A549 (cell line): ENCODE results near the gene RGS10. TPM values are rescaled to one million over a fixed set of nuclear protein-coding genes. Genes with fewer than 3 reads are reported as not detected.

Experiments
- ATAC-seq, 2 experiments: fragments of 200-7000 bp in 1 of 2; fragments of >200 bp in 1 of 2; cut with Nextera tagmentation in 1 of 2; cut with Tn5 transposase in 1 of 2; 3 replicates each; pipeline versions ENCODE4 v1.8.0 to v1.9.1; 2018 to 2020; ENCODE audit warnings: mild to moderate bottlenecking in 1 of 2, moderate library complexity in 1 of 2
- CTCF ChIA-PET: fragments of 300-600 bp; sonication (Branson Sonifier 250); formaldehyde crosslinking; extraction: SDS; loops from one replicate; lab custom pipeline; 2021; ENCODE audit warnings: antibody characterized with exemption, inconsistent platforms; lab: Yijun Ruan, JAX
- POLR2A ChIA-PET: fragments of 350-600 bp; formaldehyde crosslinking; extraction: SDS; loops from one replicate; lab custom pipeline; 2021; ENCODE audit warnings: antibody characterized with exemption, inconsistent platforms; lab: Yijun Ruan, JAX
- DNase-seq, 2 experiments: peaks; one replicate each; pipeline versions ENCODE4 v3.0.0 to v3.0.0-alpha.2; 2011 to 2016; ENCODE audit warnings: low read depth in 1 of 2, low spot score in 1 of 2
- FAIRE-seq: peaks from 2 replicates; lab custom pipeline; 2011; peaks lifted over from hg19 to GRCh38; lab: Jason Lieb, UNC
- H3K27ac ChIP-seq, 2 experiments: fragments of >200 bp; sonication (Bioruptor Twin); formaldehyde crosslinking; 3 replicates each; pipeline ENCODE4 v1.5.1; 2016 to 2017
- H3K4me1 ChIP-seq: fragments of >200 bp; sonication (Bioruptor Twin); formaldehyde crosslinking; 3 replicates; pipeline ENCODE4 v1.6.1; 2016
- H3K4me2 ChIP-seq: fragments of >200 bp; sonication (Bioruptor Twin); formaldehyde crosslinking; 3 replicates; pipeline ENCODE4 v1.6.1; 2016
- H3K4me3 ChIP-seq: fragments of >200 bp; sonication (Bioruptor Twin); formaldehyde crosslinking; 3 replicates; pipeline ENCODE4 v1.5.1; 2016
- H3K9me3 ChIP-seq: fragments of >200 bp; sonication (Bioruptor Twin); formaldehyde crosslinking; 3 replicates; pipeline ENCODE4 v1.6.1; 2016
- CEBPB ChIP-seq, 2 experiments: fragments of >200 bp in 1 of 2; sonication (Bioruptor Twin) in 1 of 2; formaldehyde crosslinking in 1 of 2; IDR thresholded peaks; 2 replicates each; pipeline ENCODE4 v1.6.1; 2012 to 2016
- CHD4 ChIP-seq: fragments of 200-600 bp; sonication (generic); IDR thresholded peaks from 2 replicates; pipeline ENCODE4 v1.6.1; 2016; ENCODE audit warnings: antibody characterized with exemption, mild to moderate bottlenecking, borderline replicate concordance
- EHF ChIP-seq: fragments of 250-450 bp; sonication (Bioruptor Pico); IDR thresholded peaks from 2 replicates; pipeline ENCODE4 v1.5.0; 2020; ENCODE audit warnings: mild to moderate bottlenecking
- FOXS1 ChIP-seq: fragments of 250-450 bp; sonication (Bioruptor Pico); IDR thresholded peaks from 2 replicates; pipeline ENCODE4 v1.5.0; 2020; ENCODE audit warnings: mild to moderate bottlenecking, moderate library complexity
- HDAC2 ChIP-seq: fragments of 200-600 bp; sonication (generic); IDR thresholded peaks from 2 replicates; pipeline ENCODE4 v1.6.1; 2016
- HOXA7 ChIP-seq: fragments of 250-450 bp; sonication (Bioruptor Pico); IDR thresholded peaks from 2 replicates; pipeline ENCODE4 v1.5.0; 2020; ENCODE audit warnings: mild to moderate bottlenecking, moderate library complexity
- HOXB13 ChIP-seq: fragments of 250-450 bp; sonication (Bioruptor Pico); IDR thresholded peaks from 2 replicates; pipeline ENCODE4 v1.5.0; 2020; ENCODE audit warnings: low read depth, mild to moderate bottlenecking, moderate library complexity
- JUN ChIP-seq, 2 experiments: fragments of >200 bp; sonication (Bioruptor Twin); formaldehyde crosslinking; IDR thresholded peaks; 2 replicates in 1 of 2; 3 replicates in 1 of 2; pipeline ENCODE4 v1.6.1; 2016 to 2017
- JUNB ChIP-seq: fragments of >200 bp; sonication (Bioruptor Twin); formaldehyde crosslinking; IDR thresholded peaks from 2 replicates; pipeline ENCODE4 v1.6.1; 2016
- KDM1A ChIP-seq: fragments of 200-600 bp; sonication (generic); IDR thresholded peaks from 2 replicates; pipeline ENCODE4 v1.6.1; 2016; ENCODE audit warnings: low read depth, mild to moderate bottlenecking
- MYC ChIP-seq: IDR thresholded peaks from 2 replicates; pipeline ENCODE4 v1.6.1; 2012; ENCODE audit warnings: mild to moderate bottlenecking, inconsistent platforms, low read length, improper control_type of control experiment, borderline replicate concordance
- NFE2L2 ChIP-seq: fragments of 150-350 bp; conservative IDR thresholded peaks from 2 replicates; pipeline ENCODE4 v1.6.1; 2014; ENCODE audit warnings: low read length
- TFCP2L1 ChIP-seq: fragments of 250-450 bp; sonication (Bioruptor Pico); IDR thresholded peaks from 2 replicates; pipeline ENCODE4 v1.5.0; 2021; ENCODE audit warnings: mild to moderate bottlenecking
- TP53 ChIP-seq: fragments of 250-450 bp; sonication (Bioruptor Pico); IDR thresholded peaks from 2 replicates; pipeline ENCODE4 v1.5.0; 2021; ENCODE audit warnings: mild to moderate bottlenecking, moderate library complexity
- ZFP36 ChIP-seq: fragments of 450-650 bp; IDR thresholded peaks from 2 replicates; pipeline ENCODE4 v1.6.1; 2014; ENCODE audit warnings: borderline replicate concordance; ENCODE audit not compliant: partially characterized antibody
- ZNF302 ChIP-seq: fragments of 250-450 bp; sonication (Bioruptor Pico); IDR thresholded peaks from 2 replicates; pipeline ENCODE4 v1.9.0; 2021; ENCODE audit warnings: inconsistent platforms, mild to moderate bottlenecking, moderate library complexity
- WGBS: methylation state at CpG from one replicate; pipeline ENCODE4 v1.1.6; 2017; ENCODE audit errors: missing lambda C conversion rate; 5-methylcytosine and 5-hydroxymethylcytosine counted together
- polyA plus RNA-seq, 4 experiments: library from polyadenylated mRNA; depleted of rRNA in 3 of 4; stranded (reverse); fragments of >200 nt; fragmentation: RNase III in 1 of 4; extraction: RNeasy Plus Mini Kit Qiagen cat#74134 plus additional on column Dnase treatment in 1 of 4; gene quantifications; 2 replicates in 3 of 4; 3 replicates in 1 of 4; pipeline ENCODE4 v1.2.3, GENCODE V29; 2011 to 2017
- TF ChIP-seq, protein P1 (sequence below): IDR thresholded peaks from 2 replicates; pipeline ENCODE4 v1.6.1; 2012
- TF ChIP-seq, protein P2 (sequence below): fragments of 200-600 bp; sonication (generic); IDR thresholded peaks from 2 replicates; pipeline ENCODE4 v1.6.1; 2016; ENCODE audit warnings: antibody characterized with exemption, mild to moderate bottlenecking, moderate library complexity
- TF ChIP-seq, protein P3 (sequence below): IDR thresholded peaks from 2 replicates; pipeline ENCODE4 v1.6.1; 2012

The RGS10 gene
- polyA plus RNA-seq, 2 of the 4 experiments (the other 2 are of a cell fraction): 39.7 to 46.4 TPM

DNA sequence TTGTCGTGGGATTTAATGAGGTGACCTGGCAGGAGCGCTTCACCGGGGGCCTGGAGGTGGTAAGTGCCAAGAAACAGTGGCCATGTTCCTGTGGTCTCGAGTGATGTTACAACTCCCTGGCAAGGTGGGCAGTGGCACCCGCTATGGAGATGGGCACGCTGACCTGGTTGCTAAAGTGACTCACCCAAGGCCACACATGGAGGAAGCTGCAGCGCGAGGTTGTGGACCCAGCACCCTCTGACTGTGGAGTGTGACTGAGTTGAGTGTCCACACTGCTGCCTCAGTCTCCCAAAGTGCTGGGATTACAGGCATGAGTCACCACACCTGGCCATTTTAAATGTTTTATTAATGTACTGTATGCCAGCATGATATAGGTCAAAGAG lies 73.2 kb downstream of the RGS10 start:
- DNase-seq: no peak
- Histone ChIP-seq H3K4me1 (no peaks in the 10 kb centered on the region), H3K27ac (no peak overlapping the region), H3K4me2 (no peak overlapping the region), H3K9me3 (no peaks in the 10 kb centered on the region), H3K4me3 (no peak overlapping the region)
- ChIA-PET POLR2A (no interaction called here), CTCF (interaction anchor here (0.8 to 3.1 kb wide), 6 partner anchors 12 to 270 kb away, joined by 3 to 17 read pairs (median 4); no protein-coding TSS in a partner anchor)
- 79% methylated on average over 8 of the region's 8 CpGs for WGBS
- TF ChIP-seq ZFP36 (no peak), JUN (IDR thresholded peaks at IDR 0.05) (no peak), EHF (CRISPR knock-in tag) (no peak), KDM1A (no peak), HOXB13 (CRISPR knock-in tag) (no peak)
- TF ChIP-seq, protein P1, sequence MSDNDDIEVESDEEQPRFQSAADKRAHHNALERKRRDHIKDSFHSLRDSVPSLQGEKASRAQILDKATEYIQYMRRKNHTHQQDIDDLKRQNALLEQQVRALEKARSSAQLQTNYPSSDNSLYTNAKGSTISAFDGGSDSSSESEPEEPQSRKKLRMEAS: no peak
- TF ChIP-seq, protein P2, sequence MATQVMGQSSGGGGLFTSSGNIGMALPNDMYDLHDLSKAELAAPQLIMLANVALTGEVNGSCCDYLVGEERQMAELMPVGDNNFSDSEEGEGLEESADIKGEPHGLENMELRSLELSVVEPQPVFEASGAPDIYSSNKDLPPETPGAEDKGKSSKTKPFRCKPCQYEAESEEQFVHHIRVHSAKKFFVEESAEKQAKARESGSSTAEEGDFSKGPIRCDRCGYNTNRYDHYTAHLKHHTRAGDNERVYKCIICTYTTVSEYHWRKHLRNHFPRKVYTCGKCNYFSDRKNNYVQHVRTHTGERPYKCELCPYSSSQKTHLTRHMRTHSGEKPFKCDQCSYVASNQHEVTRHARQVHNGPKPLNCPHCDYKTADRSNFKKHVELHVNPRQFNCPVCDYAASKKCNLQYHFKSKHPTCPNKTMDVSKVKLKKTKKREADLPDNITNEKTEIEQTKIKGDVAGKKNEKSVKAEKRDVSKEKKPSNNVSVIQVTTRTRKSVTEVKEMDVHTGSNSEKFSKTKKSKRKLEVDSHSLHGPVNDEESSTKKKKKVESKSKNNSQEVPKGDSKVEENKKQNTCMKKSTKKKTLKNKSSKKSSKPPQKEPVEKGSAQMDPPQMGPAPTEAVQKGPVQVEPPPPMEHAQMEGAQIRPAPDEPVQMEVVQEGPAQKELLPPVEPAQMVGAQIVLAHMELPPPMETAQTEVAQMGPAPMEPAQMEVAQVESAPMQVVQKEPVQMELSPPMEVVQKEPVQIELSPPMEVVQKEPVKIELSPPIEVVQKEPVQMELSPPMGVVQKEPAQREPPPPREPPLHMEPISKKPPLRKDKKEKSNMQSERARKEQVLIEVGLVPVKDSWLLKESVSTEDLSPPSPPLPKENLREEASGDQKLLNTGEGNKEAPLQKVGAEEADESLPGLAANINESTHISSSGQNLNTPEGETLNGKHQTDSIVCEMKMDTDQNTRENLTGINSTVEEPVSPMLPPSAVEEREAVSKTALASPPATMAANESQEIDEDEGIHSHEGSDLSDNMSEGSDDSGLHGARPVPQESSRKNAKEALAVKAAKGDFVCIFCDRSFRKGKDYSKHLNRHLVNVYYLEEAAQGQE: no peak
- no peak for ATAC-seq
- no peak for FAIRE-seq

DNA sequence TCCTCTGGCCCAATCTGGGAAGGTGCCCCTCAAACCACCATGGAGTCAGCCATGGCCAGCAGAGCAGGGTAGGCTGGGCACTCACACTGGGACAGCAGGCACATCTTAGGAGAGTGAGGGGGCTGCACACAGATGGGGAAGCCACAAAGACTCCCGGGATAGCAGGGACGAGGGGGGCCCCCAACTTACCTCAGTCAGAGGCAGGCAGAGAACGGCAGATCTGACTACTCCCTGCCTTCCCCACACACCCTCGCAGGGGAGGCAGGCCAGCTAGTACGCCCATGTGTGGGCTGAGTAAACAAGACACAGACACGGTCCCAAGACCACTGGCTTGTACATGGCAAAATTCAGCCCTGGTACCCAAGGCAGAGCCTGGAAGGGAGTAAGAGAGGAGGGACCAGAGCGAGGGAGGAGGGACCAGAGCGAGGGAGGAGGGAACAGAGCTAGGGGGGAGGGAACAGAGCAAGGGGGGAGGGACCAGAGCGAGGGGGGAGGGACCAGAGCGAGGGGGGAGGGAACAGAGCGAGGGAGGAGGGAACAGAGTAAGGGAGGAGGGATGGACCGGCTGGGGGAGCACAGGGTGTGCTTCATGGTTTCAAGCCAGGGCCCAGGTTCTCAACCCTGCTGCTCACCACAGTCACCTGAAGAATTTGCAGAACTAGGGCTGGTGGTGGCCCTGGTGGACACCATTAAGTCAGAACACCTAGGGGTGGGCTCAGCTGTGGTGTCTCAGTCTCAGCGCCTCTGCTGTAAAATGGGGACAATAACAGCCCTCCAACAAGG lies 73.8 kb downstream of the RGS10 start:
- H3K9me3 ChIP-seq: no peaks in the 10 kb centered on the region
- 81% methylated on average over 9 of the region's 13 CpGs for WGBS
- ChIA-PET CTCF (interaction anchor here (0.7 to 3.1 kb wide), 6 partner anchors 21 to 262 kb away, joined by 3 to 17 read pairs (median 4); no protein-coding TSS in a partner anchor), POLR2A (no interaction called here)
- FAIRE-seq (no peak), ATAC-seq (peak in 1 of 2 experiments; percentile 12; a peak in 1 of 6 replicates), DNase-seq (no peak)
- H3K4me3 ChIP-seq: no peak overlapping the region
- no peak overlapping the region for H3K4me2 ChIP-seq
- no peaks in the 10 kb centered on the region for H3K4me1 ChIP-seq
- TF ChIP-seq, protein P1: no peak
- TF ChIP-seq HDAC2 (no peak), TFCP2L1 (CRISPR knock-in tag) (no peak), HOXA7 (CRISPR knock-in tag) (no peak), TP53 (no peak), MYC (no peak), CEBPB (IDR thresholded peaks at IDR 0.05) (no peak), FOXS1 (CRISPR knock-in tag) (no peak), ZNF302 (CRISPR knock-in tag) (no peak), JUNB (no peak), NFE2L2 (no peak), CHD4 (no peak)
- TF ChIP-seq, protein P3, sequence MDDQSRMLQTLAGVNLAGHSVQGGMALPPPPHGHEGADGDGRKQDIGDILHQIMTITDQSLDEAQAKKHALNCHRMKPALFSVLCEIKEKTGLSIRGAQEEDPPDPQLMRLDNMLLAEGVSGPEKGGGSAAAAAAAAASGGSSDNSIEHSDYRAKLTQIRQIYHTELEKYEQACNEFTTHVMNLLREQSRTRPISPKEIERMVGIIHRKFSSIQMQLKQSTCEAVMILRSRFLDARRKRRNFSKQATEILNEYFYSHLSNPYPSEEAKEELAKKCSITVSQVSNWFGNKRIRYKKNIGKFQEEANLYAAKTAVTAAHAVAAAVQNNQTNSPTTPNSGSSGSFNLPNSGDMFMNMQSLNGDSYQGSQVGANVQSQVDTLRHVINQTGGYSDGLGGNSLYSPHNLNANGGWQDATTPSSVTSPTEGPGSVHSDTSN: no peak
- TF ChIP-seq, protein P2: no peak
- H3K27ac ChIP-seq: no peak overlapping the region
